Measurements from ENCODE around the gene QSOX2. TPM values are rescaled to one million over a fixed set of nuclear protein-coding genes. Genes with fewer than 3 reads are reported as not detected.

The QSOX2 gene
- polyA plus RNA-seq, 1 experiment: 14.7 TPM

GRCh38 chr9:136278894-136279293, 33.3 kb upstream of the QSOX2 start:
- H3K27ac ChIP-seq (ENCODE audit: low read depth, low read length): no peak overlapping the region
- CTCF ChIA-PET: no interaction called here
- peaks cover 55% of the 10 kb centered on the region for H3K27me3 ChIP-seq (ENCODE audit: control insufficient read depth, insufficient read depth, low read length)
- no peak overlapping the region for H3K4me3 ChIP-seq (ENCODE audit: low read depth, low read length)
- POLR2A ChIA-PET: no interaction called here
- peaks cover 16% of the 10 kb centered on the region for H3K9me3 ChIP-seq (ENCODE audit: control insufficient read depth, insufficient read depth, low read length)
- no peak for TF ChIP-seq CTCF (IDR thresholded peaks at IDR 0.05; ENCODE audit: low read depth, low read length)
- no peak for DNase-seq (ENCODE audit: low read depth, low spot score)

- H3K4me3 ChIP-seq (ENCODE audit: low read depth, low read length): no peak overlapping the region
- ChIA-PET POLR2A (no interaction called here), CTCF (no interaction called here)
- DNase-seq (ENCODE audit: low read depth, low spot score): no peak
- H3K9me3 ChIP-seq (ENCODE audit: control insufficient read depth, insufficient read depth, low read length): peaks cover 16% of the 10 kb centered on the region
- H3K27me3 ChIP-seq (ENCODE audit: control insufficient read depth, insufficient read depth, low read length): peaks cover 60% of the 10 kb centered on the region
- no peak for TF ChIP-seq CTCF (IDR thresholded peaks at IDR 0.05; ENCODE audit: low read depth, low read length)
- no peak overlapping the region for H3K27ac ChIP-seq (ENCODE audit: low read depth, low read length)
Observed at GRCh38 chr9:136278221-136278620, 32.6 kb upstream of the QSOX2 start.

- H3K9me3 ChIP-seq (ENCODE audit: control insufficient read depth, insufficient read depth, low read length): peaks cover 16% of the 10 kb centered on the region
- TF ChIP-seq CTCF (IDR thresholded peaks at IDR 0.05; ENCODE audit: low read depth, low read length): no peak
- ChIA-PET POLR2A (no interaction called here), CTCF (no interaction called here)
- H3K27ac ChIP-seq (ENCODE audit: low read depth, low read length): no peak overlapping the region
- no peak overlapping the region for H3K4me3 ChIP-seq (ENCODE audit: low read depth, low read length)
- no peak for DNase-seq (ENCODE audit: low read depth, low spot score)
- H3K27me3 ChIP-seq (ENCODE audit: control insufficient read depth, insufficient read depth, low read length): peaks cover 60% of the 10 kb centered on the region
Observed at GRCh38 chr9:136277746-136278145, 32.1 kb upstream of the QSOX2 start.

GRCh38 chr9:136276716-136277115, 31.1 kb upstream of the QSOX2 start:
- H3K27me3 ChIP-seq (ENCODE audit: control insufficient read depth, insufficient read depth, low read length): peaks cover 61% of the 10 kb centered on the region
- no peak overlapping the region for H3K27ac ChIP-seq (ENCODE audit: low read depth, low read length)
- POLR2A ChIA-PET: no interaction called here
- no peak overlapping the region for H3K4me3 ChIP-seq (ENCODE audit: low read depth, low read length)
- no peak for DNase-seq (ENCODE audit: low read depth, low spot score)
- CTCF ChIA-PET: no interaction called here
- TF ChIP-seq CTCF (IDR thresholded peaks at IDR 0.05; ENCODE audit: low read depth, low read length): no peak
- peaks cover 16% of the 10 kb centered on the region for H3K9me3 ChIP-seq (ENCODE audit: control insufficient read depth, insufficient read depth, low read length)

GRCh38 chr9:136275655-136276429, 30.2 kb upstream of the QSOX2 start:
- Histone ChIP-seq H3K27me3 (ENCODE audit: control insufficient read depth, insufficient read depth, low read length) (peaks cover 57% of the 10 kb centered on the region), H3K4me3 (ENCODE audit: low read depth, low read length) (no peak overlapping the region), H3K9me3 (ENCODE audit: control insufficient read depth, insufficient read depth, low read length) (peaks cover 16% of the 10 kb centered on the region), H3K27ac (ENCODE audit: low read depth, low read length) (no peak overlapping the region)
- ChIA-PET POLR2A (no interaction called here), CTCF (interaction anchor here (0.6 kb wide), 2 partner anchors 8 to 479 kb away, joined by 3 to 4 read pairs; no protein-coding TSS in a partner anchor)
- TF ChIP-seq CTCF (IDR thresholded peaks at IDR 0.05; ENCODE audit: low read depth, low read length): no peak
- no peak for DNase-seq (ENCODE audit: low read depth, low spot score)

All from AG04450 (cell line).